IMR-90 (cell line): ENCODE data around the gene MAGEA3. TPM values are rescaled to one million over a fixed set of nuclear protein-coding genes. Genes with fewer than 3 reads are reported as not detected.
"Not testable (repeated sequence)": the region's sequence is repeated elsewhere in the genome, so short reads cannot be mapped to it uniquely, and the experiment has no call there.

Source experiments
- ATAC-seq: fragments of 200-7000 bp; cut with Tn5 transposase; 2 replicates; pipeline ENCODE4 v1.9.1; 2020; ENCODE audit warnings: low read depth, mild to moderate bottlenecking, moderate library complexity
- BruUV-seq: library from RNA; stranded (reverse); fragments of 400-500 nt; replicated peaks from 2 replicates; lab custom pipeline; 2021; lab: Mats Ljungman, UMichigan
- CTCF ChIA-PET: fragments of 300-600 bp; formaldehyde crosslinking; extraction: SDS; loops from one replicate; lab custom pipeline; 2021; ENCODE audit warnings: antibody characterized with exemption; lab: Yijun Ruan, JAX
- POLR2A ChIA-PET: fragments of 300-600 bp; sonication (Branson Sonifier 250); formaldehyde crosslinking; loops from one replicate; lab custom pipeline; 2022; ENCODE audit warnings: antibody characterized with exemption; ENCODE audit not compliant: unreplicated experiment; lab: Charles Lee
- DNase-seq: peaks from one replicate; pipeline ENCODE4 v3.0.0; 2013
- H2AFZ ChIP-seq: replicated peaks from 2 replicates; pipeline ENCODE3; 2013; ENCODE audit warnings: low read length, mild to moderate bottlenecking; ENCODE audit not compliant: poor library complexity
- H2AK5ac ChIP-seq: 2 replicates; pipeline ENCODE4 v1.6.1; 2013; ENCODE audit warnings: low read depth, low read length, inconsistent platforms
- H2AK9ac ChIP-seq: replicated peaks from 2 replicates; pipeline ENCODE3; 2013; ENCODE audit warnings: mild to moderate bottlenecking, low read depth, low read length, moderate library complexity; ENCODE audit not compliant: poor library complexity
- H2BK120ac ChIP-seq: 2 replicates; pipeline ENCODE4 v1.6.1; 2013; ENCODE audit warnings: low read depth, low read length, inconsistent platforms
- H2BK15ac ChIP-seq: 3 replicates; pipeline ENCODE4 v1.6.1; 2013; ENCODE audit warnings: low read depth, low read length, inconsistent platforms
- H2BK20ac ChIP-seq: 2 replicates; pipeline ENCODE4 v1.6.1; 2013; ENCODE audit warnings: low read depth, mild to moderate bottlenecking, inconsistent platforms, low read length, moderate library complexity
- H2BK5ac ChIP-seq: 2 replicates; pipeline ENCODE4 v1.6.1; 2013; ENCODE audit warnings: mild to moderate bottlenecking, low read depth, low read length, inconsistent platforms; ENCODE audit not compliant: poor library complexity, severe bottlenecking
- H3K14ac ChIP-seq: replicated peaks from 2 replicates; pipeline ENCODE4 v1.6.1; 2013; ENCODE audit warnings: low read depth, low read length, inconsistent platforms
- H3K18ac ChIP-seq: 2 replicates; pipeline ENCODE4 v1.6.1; 2013; ENCODE audit warnings: low read depth, low read length, control low read depth
- H3K23ac ChIP-seq: 2 replicates; pipeline ENCODE4 v1.6.1; 2013; ENCODE audit warnings: low read depth, low read length, inconsistent platforms
- H3K27ac ChIP-seq: 2 replicates; pipeline ENCODE4 v1.5.1; 2013; ENCODE audit warnings: mild to moderate bottlenecking, control low read depth, low read length; ENCODE audit not compliant: insufficient read depth
- H3K27me3 ChIP-seq: 2 replicates; pipeline ENCODE4 v1.6.1; 2013; ENCODE audit warnings: low read length; ENCODE audit not compliant: control insufficient read depth, insufficient read depth
- H3K36me3 ChIP-seq: 2 replicates; pipeline ENCODE4 v1.6.1; 2013; ENCODE audit warnings: low read length, mixed read lengths; ENCODE audit not compliant: control insufficient read depth, insufficient read depth
- H3K4ac ChIP-seq: 2 replicates; pipeline ENCODE4 v1.6.1; 2013; ENCODE audit warnings: low read depth, low read length, inconsistent platforms
- H3K4me1 ChIP-seq: 2 replicates; pipeline ENCODE4 v1.6.1; 2013; ENCODE audit warnings: low read length, mixed read lengths; ENCODE audit not compliant: control insufficient read depth, insufficient read depth
- H3K4me2 ChIP-seq: 2 replicates; pipeline ENCODE4 v1.6.1; 2013; ENCODE audit warnings: low read depth, mild to moderate bottlenecking, control low read depth, low read length, moderate library complexity
- H3K4me3 ChIP-seq: 2 replicates; pipeline ENCODE4 v1.5.1; 2013; ENCODE audit warnings: low read depth, mild to moderate bottlenecking, control low read depth, low read length, moderate library complexity; ENCODE audit not compliant: insufficient read depth
- H3K56ac ChIP-seq: 2 replicates; pipeline ENCODE4 v1.6.1; 2013; ENCODE audit warnings: low read length, inconsistent platforms; ENCODE audit not compliant: insufficient read depth; ENCODE audit errors: extremely low read depth
- H3K79me1 ChIP-seq, 2 experiments: 2 replicates each; pipeline ENCODE4 v1.6.1; 2013; ENCODE audit warnings: low read length in 2 of 2, inconsistent platforms in 1 of 2, low read depth in 1 of 2
- H3K9ac ChIP-seq: 2 replicates; pipeline ENCODE4 v1.6.1; 2013; ENCODE audit warnings: low read depth, low read length, control low read depth
- H3K9me1 ChIP-seq: 2 replicates; pipeline ENCODE4 v1.6.1; 2013; ENCODE audit warnings: low read length, inconsistent platforms; ENCODE audit not compliant: insufficient read depth
- H3K9me3 ChIP-seq: 2 replicates; pipeline ENCODE4 v1.6.1; 2013; ENCODE audit warnings: low read length; ENCODE audit not compliant: control insufficient read depth, insufficient read depth
- H4K20me1 ChIP-seq: 2 replicates; pipeline ENCODE4 v1.6.1; 2013; ENCODE audit warnings: low read length, inconsistent platforms; ENCODE audit not compliant: insufficient read depth
- H4K5ac ChIP-seq: 2 replicates; pipeline ENCODE4 v1.6.1; 2013; ENCODE audit warnings: mild to moderate bottlenecking, low read depth, low read length, control low read depth
- H4K8ac ChIP-seq, 2 experiments: 2 replicates each; pipeline ENCODE4 v1.6.1; 2013; ENCODE audit warnings: low read depth in 2 of 2, low read length in 2 of 2, control low read depth in 1 of 2, inconsistent platforms in 1 of 2
- H4K91ac ChIP-seq: 2 replicates; pipeline ENCODE4 v1.6.1; 2013; ENCODE audit warnings: low read depth, low read length, inconsistent platforms; ENCODE audit not compliant: insufficient read depth
- WGBS, 2 experiments: methylation state at CpG; one replicate each; pipeline versions ENCODE4 v1.1.5 to v1.1.7; 2013; ENCODE audit warnings: missing lambda C conversion rate in 2 of 2; ENCODE audit not compliant: insufficient read length in 1 of 2; ENCODE audit errors: extremely low coverage in 2 of 2; 5-methylcytosine and 5-hydroxymethylcytosine counted together
- dilution Hi-C: fragments of 300-500 bp; cut with HindIII; formaldehyde crosslinking; loops from one replicate; pipeline ENCODE4 v1.14.3; 2018; ENCODE audit warnings: low sequenced_read_pairs; ENCODE audit not compliant: unreplicated experiment
- in situ Hi-C: fragments of 300-500 bp; cut with MboI; formaldehyde crosslinking; loops from 3 replicates; pipeline ENCODE4 v1.14.3; 2019; ENCODE audit warnings: low sequenced_read_pairs, inconsistent platforms, mixed read lengths
- intact Hi-C: fragments of 100-400 bp; cut with micrococcal nuclease; formaldehyde crosslinking; loops from 2 replicates; pipeline ENCODE4 v1.10.0; 2022
- polyA plus RNA-seq, 3 experiments: library from polyadenylated mRNA; depleted of rRNA; stranded (reverse); fragments of >200 nt; gene quantifications; 2 replicates each; pipeline ENCODE4 v1.2.3, GENCODE V29; 2012; ENCODE audit warnings: low replicate concordance in 1 of 3
- total RNA-seq: library from RNA; depleted of rRNA; stranded (reverse); fragments of >200 nt; gene quantifications from 2 replicates; pipeline ENCODE4 v1.2.3, GENCODE V29; 2012

MAGEA3 gene
- total and polyA plus RNA-seq, 2 of the 4 experiments (the other 2 are of a cell fraction): not detected

DNA sequence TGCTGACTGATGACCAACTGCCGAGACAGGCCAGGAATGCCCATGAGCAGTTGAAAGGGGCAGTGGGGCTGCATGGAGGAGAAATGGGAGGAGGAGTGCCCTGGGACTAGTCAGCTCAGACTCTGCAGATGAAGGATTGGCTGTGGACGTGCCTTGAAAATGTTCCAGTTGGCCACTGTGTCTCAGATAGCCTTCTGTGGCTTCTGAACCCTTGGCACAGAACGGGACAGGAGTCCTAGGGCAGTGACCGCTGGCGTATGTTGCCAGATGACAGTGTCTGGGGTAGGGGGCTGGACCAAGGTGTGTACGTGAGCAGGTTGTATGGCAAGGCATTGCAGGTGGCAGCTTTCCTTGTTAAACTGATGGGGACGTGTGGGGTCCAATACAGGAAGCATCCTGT lies 7.9 kb downstream of the MAGEA3 start:
- H3K79me1 ChIP-seq, H2AFZ ChIP-seq, H3K23ac ChIP-seq, POLR2A ChIA-PET, H3K9me3 ChIP-seq, H2AK9ac ChIP-seq, ATAC-seq, CTCF ChIA-PET, H3K27ac ChIP-seq, H2BK120ac ChIP-seq, in situ Hi-C loops, H3K4me2 ChIP-seq, H3K18ac ChIP-seq, H2BK5ac ChIP-seq, DNase-seq, H4K5ac ChIP-seq, BruUV-seq, H4K20me1 ChIP-seq, H2BK20ac ChIP-seq, H4K8ac ChIP-seq, H3K9ac ChIP-seq, intact Hi-C loops, H3K9me1 ChIP-seq, H3K27me3 ChIP-seq, dilution Hi-C loops, H3K36me3 ChIP-seq, H2AK5ac ChIP-seq, H3K4ac ChIP-seq, H3K56ac ChIP-seq, H3K4me3 ChIP-seq, H2BK15ac ChIP-seq, H3K14ac ChIP-seq, H4K91ac ChIP-seq, H3K4me1 ChIP-seq: not testable (repeated sequence)
- 0% methylated on average over 1 of the region's 7 CpGs; no CpG with 5 or more reads in 1 of the 2 experiments for WGBS, 2 experiments

DNA sequence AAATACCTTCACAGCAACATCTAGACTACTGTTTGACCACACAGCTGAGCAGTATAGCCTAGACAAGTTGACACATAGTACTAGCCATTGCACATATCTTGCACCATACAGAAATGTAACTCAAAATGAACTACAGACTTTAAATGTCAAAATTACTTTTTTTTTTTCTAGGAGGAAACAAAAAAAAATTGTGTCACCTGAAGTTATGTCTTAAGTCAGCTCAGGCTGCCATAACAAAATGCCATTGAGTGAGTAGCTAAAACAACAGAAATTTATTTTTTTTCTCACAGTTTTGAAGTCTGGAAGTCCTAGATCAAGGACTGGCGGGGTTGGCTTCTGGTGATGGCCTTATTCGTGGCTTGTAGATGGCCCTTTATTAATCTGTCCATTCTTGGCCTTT lies 10.6 kb downstream of the MAGEA3 start, which contains the start of gene CSAG2:
TSS of gene CSAG2 (minus strand) at position 101 of the 400 bp plus-strand sequence. CDS start 161 bp downstream, outside the sequence.
- H3K14ac ChIP-seq, H3K4me1 ChIP-seq, H2BK5ac ChIP-seq, dilution Hi-C loops, H3K36me3 ChIP-seq, CTCF ChIA-PET, H2AFZ ChIP-seq, ATAC-seq, BruUV-seq, H2BK15ac ChIP-seq, H3K9me1 ChIP-seq, H3K4ac ChIP-seq, H3K9ac ChIP-seq, H3K9me3 ChIP-seq, H2BK20ac ChIP-seq, H3K23ac ChIP-seq, POLR2A ChIA-PET, H3K27me3 ChIP-seq, H4K8ac ChIP-seq, H3K79me1 ChIP-seq, H4K91ac ChIP-seq, H3K4me3 ChIP-seq, H3K27ac ChIP-seq, H2AK5ac ChIP-seq, H3K56ac ChIP-seq, in situ Hi-C loops, H2BK120ac ChIP-seq, H2AK9ac ChIP-seq, H4K20me1 ChIP-seq, H3K18ac ChIP-seq, H4K5ac ChIP-seq, H3K4me2 ChIP-seq, intact Hi-C loops, DNase-seq: not testable (repeated sequence)
- no CpG with 5 or more reads among the region's 2 CpGs for WGBS, 2 experiments
